GM13977 (cell line): ENCODE data around the gene AFAP1L2.

Experiments
- DNase-seq: peaks from one replicate; pipeline ENCODE4 v3.0.0; 2012; ENCODE audit warnings: low spot score
- CTCF ChIP-seq: IDR thresholded peaks from 2 replicates; pipeline ENCODE4 v1.5.1; 2012; ENCODE audit warnings: mild to moderate bottlenecking, control low read depth; ENCODE audit not compliant: insufficient read depth; ENCODE audit errors: extremely low read depth, missing control alignments
- in situ Hi-C: fragments of 300-500 bp; cut with MboI; formaldehyde crosslinking; loops from one replicate; pipeline ENCODE4 v1.12.0; 2022; ENCODE audit warnings: low sequenced_read_pairs, low pct_unique_long_range_greater_than_20kb, mixed read lengths, inconsistent platforms; ENCODE audit not compliant: unreplicated experiment

The AFAP1L2 gene

GRCh38 chr10:114391599-114391998, 12.7 kb downstream of the AFAP1L2 start:
- DNase-seq, result no peak
- in situ Hi-C loops, result no loop called here

GRCh38 chr10:114389426-114389825, 14.9 kb downstream of the AFAP1L2 start:
- in situ Hi-C loops, result no loop called here
- no peak for TF ChIP-seq CTCF
- DNase-seq, result no peak

More at GRCh38 chr10:114391599-114391998, 12.7 kb downstream of the AFAP1L2 start:
- TF ChIP-seq CTCF, result no peak

GRCh38 chr10:114388275-114388674, 16.0 kb downstream of the AFAP1L2 start:
- no peak for TF ChIP-seq CTCF
- in situ Hi-C loops, result no loop called here
- DNase-seq, result peak; percentile 49

- TF ChIP-seq CTCF, result peak; percentile 9
- in situ Hi-C loops, result no loop called here
- no peak for DNase-seq
Observed at GRCh38 chr10:114387784-114388183, 16.5 kb downstream of the AFAP1L2 start.

GRCh38 chr10:114386452-114386851, 17.9 kb downstream of the AFAP1L2 start:
- in situ Hi-C loops, result no loop called here
- DNase-seq, result no peak
- TF ChIP-seq CTCF, result peak; percentile 20

- DNase-seq, result no peak
- in situ Hi-C loops, result no loop called here
- TF ChIP-seq CTCF, result no peak
Observed at GRCh38 chr10:114385557-114385956, 18.7 kb downstream of the AFAP1L2 start.

- in situ Hi-C loops, result no loop called here
- no peak for DNase-seq
Observed at GRCh38 chr10:114384601-114385000, 19.7 kb downstream of the AFAP1L2 start.

More at GRCh38 chr10:114384601-114385000, 19.7 kb downstream of the AFAP1L2 start:
- no peak for TF ChIP-seq CTCF
